H7 (cell line): ENCODE measurements around the gene COA8. TPM values are rescaled to one million over a fixed set of nuclear protein-coding genes. Genes with fewer than 3 reads are reported as not detected.

Source experiments
- DNase-seq: peaks from one replicate; pipeline ENCODE4 v3.0.0; 2012
- H3K27me3 ChIP-seq: 2 replicates; pipeline ENCODE4 v1.6.0; 2011; ENCODE audit warnings: mild to moderate bottlenecking, low read length; ENCODE audit not compliant: control insufficient read depth, insufficient read depth
- H3K36me3 ChIP-seq: replicated peaks from 2 replicates; pipeline ENCODE4 v1.5.1; 2011; ENCODE audit warnings: low read length; ENCODE audit not compliant: control insufficient read depth, insufficient read depth
- H3K4me3 ChIP-seq: 2 replicates; pipeline ENCODE4 v1.5.1; 2011; ENCODE audit warnings: low read depth, mild to moderate bottlenecking, control low read depth, low read length, moderate library complexity; ENCODE audit not compliant: insufficient read depth
- total RNA-seq: library from RNA; depleted of rRNA; stranded (reverse); fragments of >200 nt; shearing (Covaris generic); gene quantifications from 2 replicates; pipeline ENCODE4 v1.2.3, GENCODE V29; 2014; rRNA removed

The COA8 gene
- total RNA-seq, 1 experiment from 2014 or later: 15.8 TPM

GRCh38 chr14:103638594-103638993, 75.8 kb downstream of the COA8 start:
- H3K4me3 ChIP-seq: no peak overlapping the region
- H3K36me3 ChIP-seq: peaks cover 2% of the 10 kb centered on the region; the same call in 1 of the 2 replicates
- no peak for DNase-seq
- no peaks in the 10 kb centered on the region for H3K27me3 ChIP-seq

Other genes starting within 250 kb of the COA8 start
- 165 and 167 TPM in 2 replicates for gene EIF5, start 228.7 kb upstream of the COA8 start, total RNA-seq
- 66.0 and 66.8 TPM in 2 replicates for gene MARK3, start 177.5 kb upstream of the COA8 start, total RNA-seq
- gene CKB, start 40.1 kb upstream of the COA8 start, total RNA-seq: 282 and 412 TPM in 2 replicates
- gene TRMT61A, start 33.8 kb upstream of the COA8 start, total RNA-seq: 13.4 and 14.1 TPM in 2 replicates
- gene BAG5, start 303 bp upstream of the COA8 start, total RNA-seq: 16.6 and 17.7 TPM in 2 replicates
- gene KLC1, start 66.3 kb downstream of the COA8 start, total RNA-seq: 123 and 131 TPM in 2 replicates
- 69.5 and 75.1 TPM in 2 replicates for gene XRCC3, start 152.5 kb downstream of the COA8 start, total RNA-seq
- gene ZFYVE21, start 152.8 kb downstream of the COA8 start, total RNA-seq: 52.8 and 60.9 TPM in 2 replicates